Loucy (cell line): Measurements from ENCODE around the gene RFPL2.
"Not testable (repeated sequence)": the region's sequence is repeated elsewhere in the genome, so short reads cannot be mapped to it uniquely, and the experiment has no call there.

Experiments
- H2AFZ ChIP-seq: fragments of 200-600 bp; sonication (generic); 2 replicates; pipeline ENCODE4 v1.6.0; 2016; ENCODE audit warnings: antibody characterized with exemption, mild to moderate bottlenecking, low read length, moderate library complexity
- H3F3A ChIP-seq: fragments of 200-600 bp; 2 replicates; pipeline ENCODE4 v1.6.0; 2016; ENCODE audit warnings: antibody characterized with exemption, low read depth, mild to moderate bottlenecking
- H3K27me3 ChIP-seq: fragments of 200-600 bp; sonication (generic); 2 replicates; pipeline ENCODE4 v1.6.1; 2014; ENCODE audit warnings: low read length, mild to moderate bottlenecking; ENCODE audit not compliant: insufficient read depth, poor library complexity, severe bottlenecking
- H3K36me3 ChIP-seq: fragments of 200-600 bp; sonication (generic); 2 replicates; pipeline ENCODE4 v1.6.1; 2016; ENCODE audit warnings: low read length; ENCODE audit not compliant: insufficient read depth
- H3K4me1 ChIP-seq: fragments of 200-600 bp; sonication (generic); 2 replicates; pipeline ENCODE4 v1.5.1; 2014; ENCODE audit warnings: low read length, mild to moderate bottlenecking; ENCODE audit not compliant: insufficient read depth, poor library complexity, severe bottlenecking
- H3K4me2 ChIP-seq: fragments of 200-600 bp; sonication (generic); 2 replicates; pipeline ENCODE4 v1.6.0; 2014; ENCODE audit warnings: antibody characterized with exemption, low read length, low read depth, mild to moderate bottlenecking; ENCODE audit not compliant: poor library complexity, severe bottlenecking
- H3K4me3 ChIP-seq: fragments of 200-600 bp; sonication (generic); 2 replicates; pipeline ENCODE4 v1.5.1; 2014; ENCODE audit warnings: low read length, mild to moderate bottlenecking, mixed read lengths; ENCODE audit not compliant: poor library complexity, severe bottlenecking
- H3K79me2 ChIP-seq: fragments of 200-600 bp; sonication (generic); 2 replicates; pipeline ENCODE4 v1.6.1; 2014; ENCODE audit warnings: low read length; ENCODE audit not compliant: insufficient read depth
- H3K9ac ChIP-seq: fragments of 200-600 bp; sonication (generic); 2 replicates; pipeline ENCODE4 v1.6.0; 2014; ENCODE audit warnings: mild to moderate bottlenecking, low read depth, low read length, moderate library complexity; ENCODE audit not compliant: poor library complexity, severe bottlenecking
- H3K9me2 ChIP-seq: fragments of 200-600 bp; sonication (generic); replicated peaks from 2 replicates; pipeline ENCODE4 v1.6.1; 2016; ENCODE audit warnings: low read depth, low read length, mixed read lengths
- H3K9me3 ChIP-seq: fragments of 200-600 bp; sonication (generic); 2 replicates; pipeline ENCODE4 v1.6.1; 2014; ENCODE audit warnings: mild to moderate bottlenecking, antibody characterized with exemption, low read length, low read depth; ENCODE audit not compliant: insufficient read depth
- H4K20me1 ChIP-seq: fragments of 200-600 bp; sonication (generic); 2 replicates; pipeline ENCODE4 v1.6.0; 2014; ENCODE audit warnings: antibody characterized with exemption, low read length, mild to moderate bottlenecking; ENCODE audit not compliant: insufficient read depth, poor library complexity, severe bottlenecking
- EZH2phosphoT487 ChIP-seq: fragments of 200-600 bp; IDR thresholded peaks from 2 replicates; pipeline ENCODE4 v1.6.1; 2018; ENCODE audit warnings: antibody characterized with exemption, mild to moderate bottlenecking, moderate library complexity, borderline replicate concordance
- TF ChIP-seq, protein P1 (sequence below): fragments of 200-600 bp; sonication (generic); conservative IDR thresholded peaks from 2 replicates; pipeline ENCODE4 v1.5.1; 2014; ENCODE audit warnings: mild to moderate bottlenecking, antibody characterized with exemption, low read length

The RFPL2 gene

GRCh38 chr22:32175115-32175514 is 29.8 kb downstream of the RFPL2 start:
- H3K4me3 ChIP-seq = no peak overlapping the region
- H3K9ac ChIP-seq = no peak overlapping the region
- H3K9me3 ChIP-seq = no peaks in the 10 kb centered on the region
- H3K36me3 ChIP-seq = no peaks in the 10 kb centered on the region
- no peaks in the 10 kb centered on the region for H4K20me1 ChIP-seq
- no peaks in the 10 kb centered on the region for H3K27me3 ChIP-seq
- no peaks in the 10 kb centered on the region for H3F3A ChIP-seq
- no peaks in the 10 kb centered on the region for H3K4me1 ChIP-seq
- TF ChIP-seq EZH2phosphoT487 = no peak
- TF ChIP-seq, protein P1, sequence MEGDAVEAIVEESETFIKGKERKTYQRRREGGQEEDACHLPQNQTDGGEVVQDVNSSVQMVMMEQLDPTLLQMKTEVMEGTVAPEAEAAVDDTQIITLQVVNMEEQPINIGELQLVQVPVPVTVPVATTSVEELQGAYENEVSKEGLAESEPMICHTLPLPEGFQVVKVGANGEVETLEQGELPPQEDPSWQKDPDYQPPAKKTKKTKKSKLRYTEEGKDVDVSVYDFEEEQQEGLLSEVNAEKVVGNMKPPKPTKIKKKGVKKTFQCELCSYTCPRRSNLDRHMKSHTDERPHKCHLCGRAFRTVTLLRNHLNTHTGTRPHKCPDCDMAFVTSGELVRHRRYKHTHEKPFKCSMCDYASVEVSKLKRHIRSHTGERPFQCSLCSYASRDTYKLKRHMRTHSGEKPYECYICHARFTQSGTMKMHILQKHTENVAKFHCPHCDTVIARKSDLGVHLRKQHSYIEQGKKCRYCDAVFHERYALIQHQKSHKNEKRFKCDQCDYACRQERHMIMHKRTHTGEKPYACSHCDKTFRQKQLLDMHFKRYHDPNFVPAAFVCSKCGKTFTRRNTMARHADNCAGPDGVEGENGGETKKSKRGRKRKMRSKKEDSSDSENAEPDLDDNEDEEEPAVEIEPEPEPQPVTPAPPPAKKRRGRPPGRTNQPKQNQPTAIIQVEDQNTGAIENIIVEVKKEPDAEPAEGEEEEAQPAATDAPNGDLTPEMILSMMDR = no peak
- H3K4me2 ChIP-seq = no peak overlapping the region
- no peaks in the 10 kb centered on the region for H3K79me2 ChIP-seq
- H2AFZ ChIP-seq = no peak overlapping the region
- H3K9me2 ChIP-seq = no peaks in the 10 kb centered on the region

DNA sequence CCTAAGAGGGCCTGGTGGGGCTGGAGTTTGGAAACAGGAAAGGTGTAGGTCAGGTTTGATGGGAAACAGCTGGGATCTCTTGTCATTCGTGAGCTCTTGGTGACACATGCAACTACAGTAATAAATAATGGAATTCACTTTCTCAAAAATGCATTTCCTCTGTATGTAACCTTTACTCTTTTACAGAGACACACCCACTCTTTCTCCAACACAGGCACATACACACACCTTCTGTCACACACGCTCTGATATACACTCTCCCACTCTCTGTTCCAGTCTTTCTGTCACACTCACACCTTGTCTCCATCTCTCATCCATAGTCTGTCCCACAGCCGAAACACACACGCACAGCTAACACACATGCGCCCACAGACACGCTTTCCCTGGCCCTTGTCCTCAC is 39.2 kb downstream of the RFPL2 start:
- no peak overlapping the region for H2AFZ ChIP-seq
- no peaks in the 10 kb centered on the region for H3K9me2 ChIP-seq
- no peaks in the 10 kb centered on the region for H3K9me3 ChIP-seq
- TF ChIP-seq, protein P1 = no peak
- TF ChIP-seq EZH2phosphoT487 = no peak
- no peaks in the 10 kb centered on the region for H4K20me1 ChIP-seq
- H3K4me1 ChIP-seq = no peaks in the 10 kb centered on the region
- no peaks in the 10 kb centered on the region for H3K79me2 ChIP-seq
- H3F3A ChIP-seq = no peaks in the 10 kb centered on the region
- no peak overlapping the region for H3K4me2 ChIP-seq
- H3K36me3 ChIP-seq = no peaks in the 10 kb centered on the region
- H3K9ac ChIP-seq = no peak overlapping the region
- no peaks in the 10 kb centered on the region for H3K27me3 ChIP-seq
- no peak overlapping the region for H3K4me3 ChIP-seq

GRCh38 chr22:32164075-32164860 is 40.6 kb downstream of the RFPL2 start:
- H3K4me1 ChIP-seq = no peaks in the 10 kb centered on the region
- no peak for TF ChIP-seq EZH2phosphoT487
- TF ChIP-seq, protein P1 = no peak
- no peaks in the 10 kb centered on the region for H3K27me3 ChIP-seq
- no peaks in the 10 kb centered on the region for H3K36me3 ChIP-seq
- no peaks in the 10 kb centered on the region for H3F3A ChIP-seq
- no peak overlapping the region for H3K4me3 ChIP-seq
- H3K9me3 ChIP-seq = no peaks in the 10 kb centered on the region
- no peaks in the 10 kb centered on the region for H4K20me1 ChIP-seq
- no peak overlapping the region for H3K9ac ChIP-seq
- no peaks in the 10 kb centered on the region for H3K79me2 ChIP-seq
- H3K9me2 ChIP-seq = no peaks in the 10 kb centered on the region
- no peak overlapping the region for H2AFZ ChIP-seq
- no peak overlapping the region for H3K4me2 ChIP-seq

DNA sequence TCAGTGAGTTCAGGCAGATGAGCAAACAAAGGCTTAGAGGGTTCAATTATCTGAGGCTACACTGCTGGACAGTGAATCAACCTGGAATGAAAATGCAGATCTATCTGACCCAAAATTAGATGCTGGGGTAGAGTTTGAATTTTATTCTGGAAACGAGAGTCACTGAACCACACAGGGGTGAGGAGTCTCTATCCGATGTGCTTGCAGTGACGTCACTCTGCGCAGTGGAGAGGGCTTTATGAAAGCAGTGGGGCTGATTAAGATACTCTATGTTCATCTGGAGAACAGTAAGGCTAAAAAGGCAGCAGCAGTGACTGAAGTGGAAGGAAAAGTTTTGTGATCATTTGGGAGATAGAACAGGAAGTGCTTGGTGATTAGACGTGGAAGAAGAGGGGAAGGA is 44.5 kb downstream of the RFPL2 start:
- not testable (repeated sequence) for H4K20me1 ChIP-seq, H3K9ac ChIP-seq, H3K79me2 ChIP-seq

More for the DNA sequence above, 44.5 kb downstream of the RFPL2 start:
- H3K27me3 ChIP-seq, H3F3A ChIP-seq, H3K4me1 ChIP-seq, H3K36me3 ChIP-seq, H3K9me3 ChIP-seq, H3K4me2 ChIP-seq, H3K9me2 ChIP-seq, H3K4me3 ChIP-seq, H2AFZ ChIP-seq: not testable (repeated sequence)
